NCI-H2227 (cell line): ENCODE data around the gene CRHR2.

Source experiments
- DNase-seq: peaks from one replicate; lab custom pipeline; 2025; ENCODE audit not compliant: unreplicated experiment; lab: John Stamatoyannopoulos, UW

CRHR2 gene

DNA sequence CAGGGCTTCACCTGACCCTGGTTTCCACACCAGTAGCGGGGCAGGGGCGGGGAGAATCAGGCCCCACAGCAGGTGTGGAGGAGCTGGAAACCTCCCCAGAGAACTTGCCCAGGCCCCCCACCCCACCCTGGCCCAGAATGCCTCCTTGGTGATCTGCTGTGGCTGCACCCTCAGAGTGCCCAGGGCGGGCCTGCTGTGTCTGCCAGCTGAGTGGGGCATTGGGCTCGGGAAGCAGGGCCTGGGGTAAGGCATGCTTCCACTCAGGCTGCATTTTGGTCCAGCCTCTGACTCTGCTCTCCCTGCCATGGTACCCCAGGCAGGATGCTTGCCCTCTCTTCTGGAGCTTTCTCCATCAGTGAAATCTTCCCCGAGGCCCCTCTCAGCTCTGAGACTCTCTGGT is 1.1 kb upstream of the CRHR2 start:
- DNase-seq: no peak

DNA sequence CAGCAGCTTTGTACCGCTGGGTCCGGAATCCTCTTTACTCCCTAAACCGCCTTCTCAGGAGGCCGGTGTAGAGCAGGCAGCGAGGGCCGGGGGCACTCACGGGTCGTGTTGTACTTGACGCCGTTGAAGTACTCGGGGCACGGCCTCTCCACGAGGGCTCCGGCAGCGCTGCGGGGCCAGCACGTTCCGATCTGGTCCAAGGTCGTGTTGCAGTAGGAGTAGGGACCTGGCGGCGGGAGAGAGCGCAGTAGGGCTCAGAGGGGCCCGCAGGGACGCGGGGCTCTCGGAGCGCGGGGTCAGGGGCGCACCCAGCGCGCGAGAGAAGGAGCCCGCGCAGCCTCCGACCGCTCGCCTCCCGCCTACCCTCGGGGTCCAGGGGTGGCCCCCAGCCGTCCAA is 443 bp downstream of the CRHR2 start:
- DNase-seq: no peak

DNA sequence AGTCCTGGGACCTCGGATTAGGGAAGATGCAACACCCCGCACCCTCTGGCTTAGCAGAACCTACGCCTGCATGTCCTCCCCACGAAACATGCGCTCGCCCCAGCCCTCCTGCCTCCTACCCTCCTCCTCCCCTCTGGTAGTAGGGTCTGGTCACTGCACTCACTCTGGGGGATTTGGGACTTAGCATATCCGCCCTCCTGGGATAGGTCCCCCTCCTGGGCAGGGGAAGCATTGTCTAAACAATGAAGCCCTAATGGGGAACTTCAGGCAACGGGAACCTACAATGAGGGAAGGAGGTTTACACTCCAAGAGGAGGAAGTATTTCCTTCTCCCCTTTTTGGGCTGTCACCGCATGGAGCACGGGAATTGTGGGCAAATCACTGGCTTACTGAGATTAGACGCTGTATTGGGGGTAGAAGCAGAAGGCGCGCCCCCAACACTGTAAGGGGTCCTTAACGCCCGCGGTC is 892 bp downstream of the CRHR2 start:
- DNase-seq: no peak

DNA sequence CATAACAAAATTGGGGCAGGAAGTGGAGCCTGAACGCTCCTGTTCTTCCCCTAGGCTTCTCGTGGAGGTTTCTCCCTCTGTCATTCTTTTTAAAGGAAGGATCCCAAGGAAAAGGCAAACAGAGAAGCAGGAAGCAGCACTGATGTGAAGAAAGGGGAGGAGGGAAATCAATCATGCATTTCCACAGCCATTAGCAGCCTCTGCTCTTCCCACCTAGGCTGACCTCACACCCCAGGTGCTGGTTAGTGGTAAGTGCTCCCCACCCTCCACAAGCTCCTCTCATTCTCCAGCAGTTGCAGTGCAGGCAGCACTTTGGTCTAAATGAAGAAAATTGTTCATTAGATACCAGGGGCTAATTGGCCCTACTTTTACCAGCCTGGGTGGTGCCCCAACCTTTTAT is 2.6 kb downstream of the CRHR2 start:
- DNase-seq: no peak

DNA sequence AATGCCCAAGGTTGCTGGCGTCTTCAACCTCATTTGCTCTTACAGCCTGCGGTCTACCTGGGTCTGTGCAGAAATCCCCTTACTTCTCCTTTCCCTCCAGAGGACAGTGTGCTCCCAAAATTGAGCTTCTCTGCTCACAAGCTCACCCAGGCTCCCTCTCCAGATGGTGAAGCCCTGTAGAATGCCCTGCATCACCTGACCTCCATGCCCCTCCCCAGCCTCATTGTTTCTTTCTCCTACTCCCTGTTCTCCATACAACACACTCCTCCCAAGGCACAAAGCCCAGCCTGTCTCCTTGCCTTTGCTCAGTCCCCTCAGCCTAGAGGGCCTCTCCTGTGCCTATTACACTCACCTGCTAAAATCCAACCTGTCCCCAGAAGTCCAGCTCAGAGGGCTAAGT is 3.5 kb downstream of the CRHR2 start:
- DNase-seq: no peak

DNA sequence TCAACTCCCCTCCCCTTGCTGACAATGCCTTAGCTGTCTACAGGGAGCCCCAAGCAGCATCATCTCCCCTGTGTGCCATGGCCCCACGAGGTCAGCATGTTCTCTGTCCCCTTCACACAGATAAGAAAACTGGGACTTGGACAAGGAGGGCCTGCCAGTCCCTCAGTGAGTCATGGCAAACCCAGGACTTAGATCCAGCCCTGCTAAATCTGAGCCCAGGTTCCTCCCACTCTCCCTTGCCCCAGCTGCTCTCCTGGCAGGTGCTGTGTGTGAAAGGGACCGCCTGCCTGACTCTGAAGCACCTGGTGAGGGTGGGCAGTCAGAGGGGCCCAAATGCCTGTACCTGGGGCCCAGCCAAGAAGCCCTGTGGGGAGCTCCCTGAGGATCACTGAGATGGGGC is 7.4 kb downstream of the CRHR2 start:
- no peak for DNase-seq

DNA sequence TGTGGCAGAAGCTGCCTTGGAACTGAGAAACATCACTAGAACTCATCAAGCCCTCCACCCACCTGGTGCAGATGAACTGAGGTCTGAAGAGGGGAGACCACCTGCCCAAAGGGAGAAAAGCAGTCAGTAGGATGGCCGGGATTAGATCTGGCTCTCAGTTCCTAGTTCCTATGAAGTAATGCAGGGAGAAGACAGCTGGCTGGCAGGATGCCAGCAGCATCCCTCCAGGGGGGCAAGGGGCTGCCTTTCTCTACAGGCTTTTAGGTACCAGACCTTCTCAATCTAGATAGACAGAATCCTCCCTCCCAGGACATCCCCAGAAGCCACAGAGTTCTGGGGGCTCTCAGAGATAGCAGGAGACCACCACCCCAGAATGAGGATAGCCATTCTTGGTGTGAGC is 7.8 kb downstream of the CRHR2 start:
- DNase-seq: peak; percentile 4

DNA sequence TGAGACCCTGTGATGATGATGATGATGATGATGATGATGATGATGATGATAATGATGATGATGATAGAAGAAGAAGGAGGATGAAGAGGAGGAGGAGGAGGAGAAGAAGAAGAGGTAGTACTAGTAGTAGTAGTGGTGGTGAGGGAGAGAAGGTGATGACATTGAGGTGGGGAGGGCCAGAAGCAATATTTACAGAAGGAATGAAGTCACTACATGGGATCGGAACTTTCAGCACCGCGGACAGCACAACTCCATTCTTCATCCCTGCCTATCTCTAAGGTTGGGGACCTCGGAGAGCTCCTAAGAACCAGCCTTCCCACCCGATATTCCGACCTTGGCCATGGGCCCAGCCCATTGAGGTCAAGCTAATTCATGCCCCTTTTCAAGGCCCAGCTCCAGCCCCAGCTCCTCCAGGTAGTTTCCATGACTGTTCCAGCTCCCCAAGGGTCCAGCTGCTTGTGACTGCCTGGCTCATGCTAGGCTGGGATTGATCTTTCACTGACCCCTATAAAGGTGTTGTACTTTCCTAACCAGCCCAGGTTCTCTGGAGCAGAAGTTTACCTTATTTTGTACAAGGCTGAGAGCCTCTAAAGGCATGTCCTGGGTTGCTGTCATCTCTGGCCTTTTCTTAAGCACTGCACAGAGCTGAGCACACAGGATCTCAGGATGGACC is 10.3 kb downstream of the CRHR2 start:
- DNase-seq: no peak

DNA sequence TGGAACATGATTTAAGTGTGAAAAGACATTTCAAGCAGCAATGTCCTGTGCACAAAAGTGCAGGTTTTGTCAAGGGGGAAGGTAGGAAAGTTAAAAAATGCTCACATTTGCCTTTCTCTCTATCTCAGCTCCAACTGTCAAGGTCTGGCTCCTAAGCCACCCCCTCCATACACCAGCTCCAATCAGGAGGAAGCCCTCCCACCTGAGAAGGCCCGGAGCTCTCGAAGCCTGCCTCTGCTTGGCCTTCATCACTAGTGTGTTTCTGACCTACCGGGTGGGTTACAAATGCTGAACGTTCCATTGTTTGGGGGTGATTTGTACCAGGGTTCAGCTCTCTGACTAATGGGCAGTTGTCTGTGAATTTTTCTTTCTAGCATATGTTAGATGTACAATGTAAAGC is 14.2 kb downstream of the CRHR2 start:
- DNase-seq: no peak

DNA sequence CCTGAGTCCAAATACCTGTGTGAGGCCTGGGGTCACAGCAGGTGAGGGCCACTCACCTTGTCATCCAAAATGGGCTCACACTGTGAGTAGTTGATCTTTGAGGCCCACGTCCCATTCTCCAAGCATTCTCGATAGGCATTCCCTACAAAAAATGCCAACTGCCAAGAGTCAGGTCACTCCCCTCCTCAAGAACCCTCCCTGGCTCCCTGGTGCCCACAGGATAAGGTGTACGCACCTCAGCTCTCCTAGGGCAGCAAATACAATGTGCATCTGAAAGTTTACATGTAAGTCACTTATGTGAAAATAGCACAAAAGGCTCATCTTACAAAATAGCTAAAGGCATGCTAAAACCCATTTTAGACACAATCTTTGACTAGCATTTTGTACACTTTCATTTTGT is 15.1 kb downstream of the CRHR2 start:
- no peak for DNase-seq

DNA sequence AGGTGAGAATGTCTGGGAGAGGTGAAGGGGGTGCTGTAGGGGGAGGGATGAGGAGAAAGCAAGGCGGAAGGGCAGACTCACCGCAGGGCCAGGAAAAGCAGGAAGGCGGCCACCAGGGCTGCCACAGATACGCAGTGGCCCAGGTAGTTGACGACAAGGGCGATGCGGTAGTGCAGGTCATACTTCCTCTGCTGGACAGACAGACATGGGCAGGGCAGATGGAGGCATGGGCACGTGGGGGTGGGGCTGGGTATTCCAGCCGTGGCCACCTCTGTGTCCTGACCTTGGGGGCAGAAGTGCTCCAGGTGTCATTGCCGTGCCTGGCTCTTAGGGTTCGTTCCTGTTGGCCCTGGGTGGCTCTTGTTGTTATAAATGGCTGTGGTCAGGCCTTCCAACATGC is 16.8 kb downstream of the CRHR2 start:
- no peak for DNase-seq

DNA sequence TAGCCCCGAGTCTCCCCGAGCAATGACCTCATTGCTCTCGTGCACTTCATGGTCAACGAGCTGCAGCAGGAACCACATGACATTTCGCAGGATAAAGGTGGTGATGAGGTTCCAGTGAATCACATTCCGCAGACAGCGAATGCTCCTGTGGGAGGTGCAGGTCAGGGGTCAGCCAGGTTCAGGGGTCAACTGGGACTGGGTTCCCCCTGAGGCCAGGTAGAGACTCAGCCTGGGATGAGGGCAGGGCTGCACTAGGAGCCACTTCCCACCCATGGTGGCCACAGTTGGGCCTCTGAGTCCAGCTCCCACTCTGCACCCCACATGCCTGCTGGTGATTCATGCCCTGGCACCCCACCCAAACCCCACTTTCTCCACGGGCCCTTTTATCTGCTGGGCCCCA is 17.2 kb downstream of the CRHR2 start:
- DNase-seq: no peak

DNA sequence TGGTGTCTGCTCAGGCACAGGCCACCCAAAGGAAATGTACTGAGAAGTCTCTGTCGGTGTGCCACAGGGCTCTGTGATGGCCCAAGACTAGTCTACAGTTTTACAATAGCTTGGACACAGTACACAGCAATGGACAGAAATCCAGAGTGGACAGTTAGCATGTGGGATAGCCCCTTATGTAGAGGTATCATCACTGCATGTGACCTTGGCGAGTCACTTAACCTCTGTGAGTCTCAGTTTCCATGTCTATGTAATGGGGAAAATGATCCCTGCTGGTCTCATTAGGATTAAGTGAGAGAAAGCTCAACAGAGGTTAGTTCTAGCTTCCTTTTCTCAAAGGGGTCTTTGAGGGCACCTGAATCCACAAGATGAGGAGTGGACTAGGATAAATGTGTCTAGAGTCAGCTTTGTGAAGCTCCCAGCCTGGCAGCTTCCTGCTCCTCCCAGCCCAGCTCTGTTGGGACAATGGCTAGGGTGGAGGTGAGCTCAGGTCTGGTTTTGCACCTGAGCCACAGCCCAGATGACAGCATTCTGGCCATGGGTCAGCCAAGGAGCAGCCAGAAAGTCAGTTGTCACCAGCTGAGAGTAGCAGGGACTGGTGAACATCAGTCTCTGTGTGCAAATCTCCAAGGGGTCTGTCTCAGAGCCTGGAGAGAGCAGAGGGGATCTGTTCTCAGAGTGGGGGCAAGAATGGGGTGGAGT is 17.9 kb downstream of the CRHR2 start:
- no peak for DNase-seq

DNA sequence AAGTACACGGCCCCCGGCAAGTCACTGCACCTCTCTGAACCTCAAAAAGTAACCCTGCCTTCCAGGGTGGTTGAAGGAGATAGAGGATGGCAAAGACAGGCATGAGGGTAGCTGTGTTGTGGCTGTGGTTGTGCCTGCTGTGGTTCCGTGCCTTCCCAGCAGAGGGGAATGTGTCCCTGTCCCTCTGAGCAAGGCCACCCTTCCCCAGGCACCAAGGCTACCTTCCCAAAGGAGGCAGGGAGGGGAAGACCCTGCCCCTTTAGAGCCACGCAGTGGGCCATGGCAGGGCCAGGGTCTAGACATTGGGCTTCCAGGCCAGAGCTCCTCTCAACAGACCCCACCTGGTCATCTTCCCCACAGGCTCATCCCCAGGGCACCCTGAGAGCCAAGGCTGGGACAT is 18.8 kb downstream of the CRHR2 start:
- no peak for DNase-seq

DNA sequence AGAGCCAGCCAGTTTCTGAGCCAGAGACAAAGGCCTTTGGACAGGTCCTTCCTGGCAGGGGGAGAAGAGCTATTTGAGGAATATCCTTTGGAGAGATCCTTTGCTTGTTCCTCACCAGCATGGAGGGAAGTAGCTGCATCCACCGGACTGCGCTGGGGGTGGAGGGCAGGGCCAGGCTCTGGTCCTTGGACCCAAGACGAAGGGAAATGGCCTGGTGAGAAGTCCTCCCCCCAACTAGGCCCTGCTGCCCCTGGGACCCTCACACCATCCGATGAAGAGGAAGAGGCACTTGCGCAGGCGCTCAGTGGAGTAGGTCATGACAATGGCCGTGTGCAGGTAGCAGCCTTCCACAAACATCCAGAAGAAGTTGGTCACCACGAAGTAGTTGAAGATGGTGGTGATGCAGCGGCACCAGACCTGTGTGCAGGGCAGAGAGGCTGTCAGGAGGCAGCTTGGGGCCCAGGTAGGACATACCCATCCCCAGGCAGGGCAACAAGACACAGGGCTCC is 19.8 kb downstream of the CRHR2 start:
- no peak for DNase-seq

DNA sequence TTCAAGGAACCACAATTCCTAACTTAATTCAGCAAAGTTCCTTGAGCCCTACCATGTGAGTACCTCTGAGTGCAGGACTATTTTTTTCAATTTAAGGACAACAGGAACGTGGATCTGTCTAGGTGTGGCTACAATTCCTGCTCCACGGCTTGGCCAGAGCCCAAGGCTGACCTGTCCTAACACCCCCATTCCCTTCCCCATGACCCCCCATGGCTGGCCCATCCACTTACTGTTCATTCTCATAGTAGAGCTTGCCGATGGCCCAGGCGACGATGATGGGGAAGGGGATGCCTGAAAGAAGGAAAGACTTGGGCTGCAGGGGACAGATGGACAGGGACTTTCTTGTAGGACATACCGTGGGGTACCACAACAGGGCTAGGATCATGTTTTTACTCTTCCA is 20.3 kb downstream of the CRHR2 start:
- DNase-seq: no peak

DNA sequence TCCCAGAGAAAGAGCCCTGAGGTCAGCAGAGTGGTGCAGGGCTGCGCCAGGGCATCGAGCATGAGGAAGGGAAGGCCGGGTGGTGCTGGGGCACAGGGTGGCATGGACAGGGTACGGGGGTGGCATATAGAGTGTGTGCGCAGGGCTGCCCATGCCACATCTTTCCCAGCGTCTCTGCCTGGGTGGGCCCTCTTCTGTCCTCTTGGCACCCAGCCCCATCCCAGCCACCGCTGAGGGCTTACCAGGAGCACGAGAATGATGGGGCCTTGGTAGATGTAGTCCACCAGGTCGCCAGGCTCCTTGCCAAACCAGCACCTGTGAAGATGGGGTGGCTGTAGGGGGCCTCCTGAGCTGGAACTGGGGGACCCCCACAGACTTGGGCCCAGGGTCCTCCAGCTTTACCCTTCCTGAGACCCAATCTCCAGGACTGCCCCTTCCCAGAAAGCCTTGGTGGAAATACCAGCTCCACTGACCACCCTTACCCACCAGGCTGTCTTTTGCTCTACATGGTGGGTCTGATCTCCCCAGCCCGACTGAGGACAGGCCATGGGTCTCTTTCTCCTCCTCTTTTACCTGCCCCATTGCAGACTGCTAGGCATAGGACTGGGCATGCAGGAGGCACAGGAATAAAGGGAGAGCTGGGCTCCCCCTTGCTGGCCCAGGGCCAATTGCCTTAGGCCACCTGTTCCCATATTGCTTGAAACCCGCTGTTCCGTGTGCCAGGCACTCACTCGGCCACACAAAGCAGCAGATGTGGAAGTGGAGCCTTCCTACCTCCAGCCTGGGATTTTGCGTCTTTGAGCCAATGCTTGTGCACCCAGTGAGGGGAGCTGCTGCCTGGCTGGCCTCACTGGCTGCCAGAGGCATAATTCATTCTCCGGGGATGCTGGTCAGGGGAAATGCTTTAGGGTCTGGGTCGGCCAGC is 21.7 kb downstream of the CRHR2 start:
- no peak for DNase-seq

DNA sequence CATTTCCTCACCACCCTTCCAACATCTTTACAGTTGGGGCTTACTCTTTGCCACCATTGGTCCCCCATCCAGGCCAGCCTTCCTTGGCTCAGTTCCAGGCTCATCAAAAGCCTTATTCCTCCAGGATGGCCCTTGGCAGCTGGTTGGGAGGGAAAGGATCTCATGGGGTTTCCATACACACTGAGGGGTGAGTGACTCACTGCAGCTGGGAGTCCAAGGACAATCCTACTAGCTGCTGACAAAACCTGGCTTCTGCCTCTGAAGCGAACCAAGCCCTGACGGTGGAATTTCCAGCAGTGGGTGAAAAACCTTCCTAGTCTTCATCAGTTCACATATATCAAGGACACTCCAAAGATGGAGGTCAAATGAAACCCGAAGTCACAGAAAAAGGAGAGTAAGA is 22.9 kb downstream of the CRHR2 start:
- no peak for DNase-seq

DNA sequence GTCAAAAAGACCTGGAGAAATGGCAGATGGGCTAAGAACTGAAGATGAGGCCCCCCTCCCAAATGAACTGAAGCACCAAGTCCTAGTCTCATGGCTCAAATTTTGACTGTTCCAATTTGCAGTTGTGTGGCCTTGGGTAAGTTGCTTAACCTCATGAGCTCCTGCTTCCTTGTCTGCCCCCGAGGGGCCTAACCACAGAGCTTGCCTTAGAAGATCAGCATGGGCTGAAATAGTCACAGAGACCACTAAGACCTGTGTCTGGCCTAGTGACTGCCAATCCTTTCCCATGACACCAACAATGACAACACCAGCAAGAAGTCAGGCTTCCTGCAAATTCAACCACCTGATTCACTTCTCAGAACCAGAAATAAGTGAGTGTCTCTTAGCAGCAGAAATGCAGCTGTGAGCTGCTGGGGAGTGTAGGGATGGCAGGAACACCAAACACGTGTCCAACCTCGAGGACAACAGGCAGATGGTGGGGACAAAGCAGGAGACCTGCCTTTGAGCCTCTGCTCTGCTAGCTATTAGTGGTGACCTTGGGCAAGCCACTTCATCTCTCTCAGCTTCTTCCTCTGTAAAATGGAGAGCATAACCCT is 23.7 kb downstream of the CRHR2 start:
- no peak for DNase-seq

DNA sequence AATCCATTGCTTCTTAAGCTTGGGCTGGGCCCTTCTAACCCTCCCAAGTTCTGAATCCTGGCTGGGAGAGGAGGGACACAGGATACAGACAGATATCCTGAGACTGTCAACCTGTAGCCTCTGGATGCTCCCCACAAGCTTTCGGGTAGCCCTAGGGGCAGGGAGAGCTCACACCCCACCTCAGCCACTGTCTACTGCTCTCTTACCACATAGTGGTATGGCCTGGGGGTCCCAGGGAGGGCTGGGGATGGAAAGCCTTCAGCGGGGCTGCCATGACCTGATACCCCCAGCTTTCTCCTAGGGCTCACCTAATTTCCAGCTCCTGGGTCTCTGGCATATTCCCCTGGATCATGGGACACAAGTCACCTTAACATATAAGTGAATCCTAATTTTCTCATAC is 25.1 kb downstream of the CRHR2 start:
- DNase-seq: no peak
